Lower lobe of right lung (tissue), 2 donors: ENCODE data around the gene NFIB. TPM values are rescaled to one million over a fixed set of nuclear protein-coding genes. Genes with fewer than 3 reads are reported as not detected.

Experiments used
- ATAC-seq, 2 donors: fragments of 200-7000 bp; cut with Tn5 transposase; one replicate each; pipeline ENCODE4 v1.9.1; 2020 to 2022; ENCODE audit warnings: mild to moderate bottlenecking in 2 of 2, moderate library complexity in 2 of 2
- DNase-seq: peaks from one replicate; pipeline ENCODE4 v3.0.0-alpha.2; 2020
- H3K27ac ChIP-seq: fragments of 200-600 bp; one replicate; pipeline ENCODE4 v1.8.0; 2022
- H3K27me3 ChIP-seq: fragments of 200-600 bp; one replicate; pipeline ENCODE4 v1.8.0; 2022; ENCODE audit warnings: low read depth
- H3K36me3 ChIP-seq: fragments of 200-600 bp; one replicate; pipeline ENCODE4 v1.8.0; 2022; ENCODE audit warnings: mild to moderate bottlenecking
- H3K4me1 ChIP-seq: fragments of 200-600 bp; one replicate; pipeline ENCODE4 v1.8.0; 2022
- H3K4me3 ChIP-seq: fragments of 200-600 bp; one replicate; pipeline ENCODE4 v1.8.0; 2022; ENCODE audit warnings: mild to moderate bottlenecking
- H3K9me3 ChIP-seq: fragments of 200-600 bp; one replicate; pipeline ENCODE4 v1.8.0; 2022
- intact Hi-C: fragments of 100-400 bp; cut with DNase I; formaldehyde crosslinking; loops from one replicate; pipeline ENCODE4 v1.11.0; 2022
- long read RNA-seq: library from polyadenylated mRNA; unstranded; transcript quantifications from one replicate; pipeline ENCODE4 v2.0.0, GENCODE V29; 2021
- total RNA-seq: library from RNA; stranded (reverse); fragmentation: NEBNext Ultra II Directional; extraction: Animal tissue kit (Norgen Biotek cat#: 25700); gene quantifications from one replicate; pipeline ENCODE4 v1.2.1, GENCODE V29; 2021
- TF ChIP-seq, protein P1 (sequence below): fragments of 200-600 bp; IDR thresholded peaks from one replicate; pipeline ENCODE4 v1.8.0; 2022; ENCODE audit warnings: antibody characterized with exemption, mild to moderate bottlenecking
- donor health status: DM: no; HTN: yes; CAD: no; lungs with severe emphysema.

The NFIB gene
- 97.7 TPM for total RNA-seq
- long read RNA-seq, full-length matches to known transcripts: 20 of 63 reads
- long read RNA-seq, partial matches to known transcripts: 10 of 63 reads
- long read RNA-seq, other reads (novel, unspliced or antisense): 33 of 63 reads

DNA sequence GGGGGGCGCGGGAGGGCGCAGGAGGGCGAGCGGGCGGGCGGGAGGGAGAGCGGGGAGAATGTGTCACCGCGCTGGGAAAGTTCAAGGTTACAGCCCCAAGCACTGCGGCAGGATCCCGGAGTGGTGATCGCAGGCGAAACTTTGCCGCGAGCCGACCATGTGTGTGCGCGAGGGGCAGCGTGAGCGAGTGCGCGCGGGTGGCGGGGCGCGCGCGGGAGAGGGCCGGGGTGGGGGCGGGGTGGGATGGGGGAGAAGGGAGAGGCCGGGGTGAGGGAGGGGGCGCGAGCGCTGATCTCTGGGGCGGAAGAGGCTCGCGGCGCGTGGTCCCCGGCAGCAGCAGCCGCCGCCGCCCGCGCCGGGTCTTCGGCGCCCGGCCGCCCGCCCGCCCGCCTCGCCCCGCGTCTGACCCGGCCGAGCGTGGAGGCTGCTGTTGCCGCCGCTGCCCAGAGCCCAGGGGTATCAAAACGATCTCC, at the start of gene NFIB:
NFIB (minus strand) TSS at position 191 of the 473 bp plus-strand sequence. CDS start 630 bp downstream, outside the sequence.
- peak; percentile 17 to 22 for ATAC-seq
- Histone ChIP-seq H3K27me3 (no peaks in the 10 kb centered on the region), H3K36me3 (no peaks in the 10 kb centered on the region), H3K4me1 (peaks cover 28% of the 10 kb centered on the region), H3K9me3 (no peaks in the 10 kb centered on the region), H3K27ac (peak within 1 kb of the TSS; percentile 93), H3K4me3 (peak within 1 kb of the TSS; percentile 71)
- TF ChIP-seq, protein P1, sequence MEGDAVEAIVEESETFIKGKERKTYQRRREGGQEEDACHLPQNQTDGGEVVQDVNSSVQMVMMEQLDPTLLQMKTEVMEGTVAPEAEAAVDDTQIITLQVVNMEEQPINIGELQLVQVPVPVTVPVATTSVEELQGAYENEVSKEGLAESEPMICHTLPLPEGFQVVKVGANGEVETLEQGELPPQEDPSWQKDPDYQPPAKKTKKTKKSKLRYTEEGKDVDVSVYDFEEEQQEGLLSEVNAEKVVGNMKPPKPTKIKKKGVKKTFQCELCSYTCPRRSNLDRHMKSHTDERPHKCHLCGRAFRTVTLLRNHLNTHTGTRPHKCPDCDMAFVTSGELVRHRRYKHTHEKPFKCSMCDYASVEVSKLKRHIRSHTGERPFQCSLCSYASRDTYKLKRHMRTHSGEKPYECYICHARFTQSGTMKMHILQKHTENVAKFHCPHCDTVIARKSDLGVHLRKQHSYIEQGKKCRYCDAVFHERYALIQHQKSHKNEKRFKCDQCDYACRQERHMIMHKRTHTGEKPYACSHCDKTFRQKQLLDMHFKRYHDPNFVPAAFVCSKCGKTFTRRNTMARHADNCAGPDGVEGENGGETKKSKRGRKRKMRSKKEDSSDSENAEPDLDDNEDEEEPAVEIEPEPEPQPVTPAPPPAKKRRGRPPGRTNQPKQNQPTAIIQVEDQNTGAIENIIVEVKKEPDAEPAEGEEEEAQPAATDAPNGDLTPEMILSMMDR: no peak
- peak; percentile 60 for DNase-seq
- intact Hi-C loops: loop anchor here (10.0 kb wide), 1 partner anchor 219 kb away; no protein-coding TSS in a partner anchor

DNA sequence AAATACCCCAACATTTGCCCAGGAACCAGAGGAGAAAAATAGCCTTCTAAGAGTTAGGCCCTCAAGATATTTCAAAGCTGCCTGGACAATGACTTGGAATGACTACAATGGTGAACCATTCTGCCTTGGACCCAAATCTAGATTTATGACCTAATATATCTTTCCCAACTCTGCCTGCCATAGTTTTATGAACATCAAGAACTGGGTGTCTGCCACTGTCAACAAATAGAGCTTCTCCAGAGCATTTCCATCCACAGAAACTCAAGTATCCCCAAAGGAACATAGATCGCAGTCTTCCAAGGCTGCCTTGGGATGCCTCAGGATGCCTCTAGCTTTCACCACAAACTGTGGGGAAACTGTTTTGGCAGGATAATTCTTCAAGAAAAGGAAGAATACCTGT, 48.2 kb upstream of the NFIB start:
- H3K27me3 ChIP-seq: no peaks in the 10 kb centered on the region
- H3K4me3 ChIP-seq: no peak overlapping the region
- no peak for ATAC-seq
- no peaks in the 10 kb centered on the region for H3K4me1 ChIP-seq
- H3K9me3 ChIP-seq: no peaks in the 10 kb centered on the region
- intact Hi-C loops: no loop called here
- DNase-seq: no peak
- no peak overlapping the region for H3K27ac ChIP-seq
- TF ChIP-seq, protein P1: no peak
- no peaks in the 10 kb centered on the region for H3K36me3 ChIP-seq

DNA sequence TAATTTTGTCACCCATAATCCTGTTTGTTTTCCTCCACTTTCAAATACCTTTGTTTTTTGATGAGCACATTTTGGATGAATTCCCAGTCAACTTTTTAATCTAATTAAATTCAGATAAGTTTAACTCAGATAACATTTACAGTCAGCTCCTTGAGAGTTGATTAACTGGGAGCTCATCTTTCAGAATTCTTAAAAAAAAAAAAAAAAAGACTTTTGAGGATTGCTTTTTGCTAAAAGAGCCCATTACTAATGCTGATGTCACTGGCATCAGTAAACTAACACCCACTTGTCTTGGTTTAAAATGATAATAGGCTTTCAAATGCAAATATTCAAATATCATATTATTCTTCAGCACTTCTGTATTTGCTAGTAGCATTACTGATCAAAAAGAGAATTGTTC, 47.1 kb upstream of the NFIB start:
- H3K27ac ChIP-seq: no peak overlapping the region
- no peak overlapping the region for H3K4me3 ChIP-seq
- TF ChIP-seq, protein P1: no peak
- H3K9me3 ChIP-seq: no peaks in the 10 kb centered on the region
- no peaks in the 10 kb centered on the region for H3K27me3 ChIP-seq
- no peaks in the 10 kb centered on the region for H3K36me3 ChIP-seq
- intact Hi-C loops: no loop called here
- no peaks in the 10 kb centered on the region for H3K4me1 ChIP-seq
- no peak for ATAC-seq
- no peak for DNase-seq

DNA sequence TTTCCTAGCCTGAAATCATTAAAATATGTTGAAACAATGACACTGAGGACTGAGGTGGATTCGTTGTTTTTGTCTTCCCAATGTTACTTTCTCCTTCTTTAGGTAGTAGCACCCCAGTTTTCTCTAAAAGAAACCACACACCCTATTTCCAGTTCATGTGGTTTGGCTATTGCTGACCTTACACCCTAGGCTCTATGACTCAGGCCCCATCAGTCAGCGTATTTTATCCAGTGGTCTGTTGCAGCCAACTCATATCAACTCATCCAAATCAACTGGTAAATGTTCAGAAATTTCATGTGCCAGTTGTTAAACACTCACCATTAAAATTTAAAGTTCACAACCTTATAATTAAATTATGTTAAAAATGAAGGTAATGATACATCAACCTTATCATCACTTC, 44.6 kb upstream of the NFIB start:
- H3K9me3 ChIP-seq: no peaks in the 10 kb centered on the region
- DNase-seq: no peak
- ATAC-seq: no peak
- peaks cover 3% of the 10 kb centered on the region for H3K4me1 ChIP-seq
- no peak overlapping the region for H3K27ac ChIP-seq
- intact Hi-C loops: loop anchor here (10.0 kb wide), 1 partner anchor 924 kb away; no protein-coding TSS in a partner anchor
- H3K36me3 ChIP-seq: no peaks in the 10 kb centered on the region
- no peak overlapping the region for H3K4me3 ChIP-seq
- TF ChIP-seq, protein P1: no peak
- H3K27me3 ChIP-seq: no peaks in the 10 kb centered on the region

DNA sequence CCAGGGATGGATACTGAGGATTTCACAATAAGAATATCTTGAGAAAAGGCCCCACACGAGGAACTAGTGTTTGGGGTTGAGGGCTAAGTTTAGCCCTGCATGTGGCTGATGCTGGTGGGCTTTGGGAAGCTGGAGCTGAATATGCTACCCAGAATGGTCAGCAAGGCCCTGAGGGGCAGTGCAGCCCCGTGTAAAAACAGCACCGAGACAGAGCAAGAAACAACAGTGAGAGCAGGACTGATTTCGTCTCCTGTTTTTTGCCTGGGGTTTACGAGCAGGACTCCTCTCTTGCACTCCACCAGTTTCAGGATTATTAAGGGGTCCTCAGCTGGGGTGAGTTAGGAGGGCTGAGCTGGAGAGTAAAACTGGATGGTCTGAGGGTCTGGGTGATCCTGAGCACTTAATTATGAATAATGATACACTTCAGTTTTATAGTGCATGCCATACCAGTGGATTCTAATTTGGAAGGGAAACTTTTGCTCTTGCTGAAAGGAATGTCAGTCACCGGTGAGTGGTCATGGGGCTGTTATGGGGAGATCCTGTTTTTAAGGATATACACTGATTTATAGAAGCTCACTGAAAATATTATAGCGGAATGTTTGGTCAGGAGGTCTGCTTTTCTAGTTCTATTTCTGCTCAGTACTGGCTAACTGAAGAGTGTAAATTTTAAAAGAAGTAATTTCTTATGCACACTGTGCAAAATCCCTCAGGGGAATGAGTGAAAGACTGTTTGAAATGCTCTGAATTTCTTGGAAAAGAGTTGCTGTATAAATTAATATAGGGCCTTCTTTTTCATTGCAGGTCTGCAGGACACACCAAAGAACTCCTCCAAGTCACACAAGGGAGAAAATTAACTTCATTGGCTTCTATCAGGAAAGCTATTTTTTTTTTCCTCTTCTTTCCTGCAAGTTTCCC, 42.7 kb upstream of the NFIB start:
- Histone ChIP-seq H3K36me3 (no peaks in the 10 kb centered on the region), H3K27ac (no peak overlapping the region), H3K27me3 (no peaks in the 10 kb centered on the region), H3K9me3 (no peaks in the 10 kb centered on the region), H3K4me3 (no peak overlapping the region), H3K4me1 (peaks cover 22% of the 10 kb centered on the region)
- DNase-seq: no peak
- TF ChIP-seq, protein P1: no peak
- no peak for ATAC-seq
- intact Hi-C loops: loop anchor here (10.0 kb wide), 1 partner anchor 922 kb away; no protein-coding TSS in a partner anchor
